NK-92 (cell line): ENCODE measurements around the gene BRWD1.

Experiments used
- DNase-seq: peaks from one replicate; lab custom pipeline; 2025; ENCODE audit not compliant: unreplicated experiment; lab: John Stamatoyannopoulos, UW

Gene BRWD1

DNA sequence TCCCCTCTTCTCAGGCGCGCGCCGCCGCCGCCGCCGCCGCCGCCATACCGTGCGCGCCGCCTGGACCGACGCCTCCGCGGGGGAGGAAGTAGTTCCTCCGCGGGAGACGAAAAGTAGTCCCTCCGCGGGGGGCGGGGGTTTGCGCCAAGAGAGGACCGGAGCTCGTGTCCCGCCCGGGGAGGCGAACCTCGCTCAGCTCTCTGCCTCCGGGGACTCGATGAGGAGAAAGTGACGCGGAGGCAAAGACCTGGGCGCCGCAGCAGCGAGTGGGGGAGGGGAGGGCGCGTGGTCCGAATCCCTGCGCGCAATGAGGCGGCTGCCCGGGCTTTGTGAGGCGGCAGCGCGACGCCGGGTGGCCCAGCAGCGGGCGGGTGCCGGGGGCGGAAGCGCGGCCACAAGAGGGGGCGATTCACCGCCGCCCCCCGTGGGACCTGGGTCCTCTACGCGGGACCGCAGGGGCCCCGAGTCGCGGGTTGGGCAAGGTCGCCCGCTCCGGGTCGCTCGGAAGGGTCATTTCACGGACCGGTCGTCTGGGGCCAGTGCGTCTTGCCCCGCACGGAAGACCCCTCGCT is at the start of gene BRWD1:
Gene BRWD1 (minus strand): TSS at position 62 of the 572 bp plus-strand sequence. CDS start 141 bp downstream, outside the sequence.
- no peak for DNase-seq

DNA sequence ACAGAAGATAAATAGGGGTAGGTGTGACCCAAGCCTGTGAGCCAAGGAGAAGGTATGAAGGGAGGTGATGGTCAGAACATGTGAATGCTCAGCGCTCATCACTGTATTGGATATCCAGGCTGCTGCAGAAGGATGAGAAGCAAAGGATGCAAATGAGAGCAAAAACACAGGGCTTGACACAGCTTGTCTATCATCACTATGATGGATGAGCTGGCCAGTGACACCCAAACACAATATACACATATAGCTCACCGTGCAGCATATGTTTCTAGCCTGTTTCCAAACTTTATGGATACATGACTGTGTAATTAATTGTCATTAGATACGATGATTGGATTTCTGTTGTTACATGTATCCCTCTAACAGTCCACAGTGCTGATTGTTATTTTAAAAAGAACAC is 49.3 kb upstream of the BRWD1 start:
- DNase-seq, result no peak

DNA sequence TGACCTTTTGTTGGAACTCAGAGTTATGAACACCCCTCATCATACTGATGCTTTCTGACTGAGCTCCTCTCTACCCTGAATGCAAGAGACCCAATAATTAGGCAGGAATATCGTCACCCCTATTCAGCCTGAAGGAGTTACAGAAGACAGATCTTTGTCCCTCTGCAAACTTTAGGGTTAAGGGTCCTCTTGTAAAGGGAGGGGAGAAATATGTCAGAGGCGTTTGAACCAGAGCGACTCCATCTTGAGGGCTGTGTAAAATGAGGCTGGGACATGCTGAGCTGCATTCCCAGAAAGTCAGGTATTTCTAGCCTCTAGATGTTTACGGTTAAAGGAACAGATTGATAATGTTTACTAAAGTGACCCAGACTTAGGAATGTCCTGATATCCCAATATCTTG is 46.0 kb upstream of the BRWD1 start:
- no peak for DNase-seq

DNA sequence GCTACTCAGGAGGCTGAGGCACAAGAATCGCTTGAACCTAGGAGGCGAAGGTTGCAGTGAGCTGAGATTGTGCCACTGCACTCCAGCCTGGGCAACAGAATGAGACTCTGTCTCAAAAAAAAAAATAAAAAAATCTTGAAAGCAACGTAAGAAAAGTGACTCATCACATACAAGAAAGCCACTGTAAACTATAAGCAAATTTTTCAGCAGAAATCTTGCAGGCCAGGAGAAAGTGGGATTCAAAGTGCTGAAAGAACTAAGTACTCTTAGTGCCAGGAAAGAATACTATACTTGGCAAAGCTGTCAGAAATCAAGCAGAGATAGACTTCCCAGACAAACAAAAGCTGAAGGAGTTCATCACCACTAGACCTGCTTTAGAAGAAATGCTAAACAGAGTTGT is 39.9 kb upstream of the BRWD1 start:
- no peak for DNase-seq

DNA sequence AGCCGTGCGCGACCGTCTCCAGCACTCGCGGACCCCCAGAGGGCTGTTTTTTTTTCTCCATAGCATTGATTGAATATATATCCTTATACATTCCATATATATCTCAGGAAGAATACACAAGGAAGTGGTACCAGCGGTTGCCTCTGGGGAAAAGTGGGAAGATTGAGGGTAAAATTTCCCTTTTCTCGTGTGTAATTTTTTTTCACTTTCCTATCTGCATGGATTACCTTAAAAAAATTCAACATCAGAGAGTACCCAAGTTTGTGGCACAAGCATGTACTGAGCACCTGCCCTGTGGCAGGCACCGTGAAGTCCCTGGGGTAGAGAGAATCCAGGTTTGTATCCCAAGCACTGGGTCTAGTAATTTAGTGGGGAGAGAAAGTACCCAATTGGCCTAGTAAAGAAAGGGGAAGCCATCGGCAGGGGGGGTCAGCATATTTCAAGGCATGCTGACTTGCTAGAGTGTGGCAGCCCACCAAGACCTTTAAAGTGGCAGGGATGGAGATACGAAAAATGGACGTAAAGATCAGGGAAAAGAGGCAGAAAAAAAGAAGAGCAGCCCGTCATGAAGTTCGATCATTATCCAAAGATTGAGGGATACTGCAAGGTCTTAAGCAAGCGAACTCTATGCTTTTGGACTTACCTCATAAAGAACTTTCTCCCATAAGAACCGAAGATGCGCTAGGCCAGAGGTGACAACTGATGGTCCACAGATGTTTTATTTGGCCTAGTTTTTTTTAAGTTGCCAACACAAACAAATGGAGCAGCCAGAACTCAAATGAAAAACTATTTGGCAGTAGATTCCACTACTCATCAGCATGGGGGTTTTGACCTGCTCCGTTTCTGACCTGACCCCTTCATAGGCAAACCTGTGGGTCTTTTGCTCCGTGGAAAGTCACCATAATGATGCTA is 36.9 kb upstream of the BRWD1 start:
- DNase-seq, result no peak

DNA sequence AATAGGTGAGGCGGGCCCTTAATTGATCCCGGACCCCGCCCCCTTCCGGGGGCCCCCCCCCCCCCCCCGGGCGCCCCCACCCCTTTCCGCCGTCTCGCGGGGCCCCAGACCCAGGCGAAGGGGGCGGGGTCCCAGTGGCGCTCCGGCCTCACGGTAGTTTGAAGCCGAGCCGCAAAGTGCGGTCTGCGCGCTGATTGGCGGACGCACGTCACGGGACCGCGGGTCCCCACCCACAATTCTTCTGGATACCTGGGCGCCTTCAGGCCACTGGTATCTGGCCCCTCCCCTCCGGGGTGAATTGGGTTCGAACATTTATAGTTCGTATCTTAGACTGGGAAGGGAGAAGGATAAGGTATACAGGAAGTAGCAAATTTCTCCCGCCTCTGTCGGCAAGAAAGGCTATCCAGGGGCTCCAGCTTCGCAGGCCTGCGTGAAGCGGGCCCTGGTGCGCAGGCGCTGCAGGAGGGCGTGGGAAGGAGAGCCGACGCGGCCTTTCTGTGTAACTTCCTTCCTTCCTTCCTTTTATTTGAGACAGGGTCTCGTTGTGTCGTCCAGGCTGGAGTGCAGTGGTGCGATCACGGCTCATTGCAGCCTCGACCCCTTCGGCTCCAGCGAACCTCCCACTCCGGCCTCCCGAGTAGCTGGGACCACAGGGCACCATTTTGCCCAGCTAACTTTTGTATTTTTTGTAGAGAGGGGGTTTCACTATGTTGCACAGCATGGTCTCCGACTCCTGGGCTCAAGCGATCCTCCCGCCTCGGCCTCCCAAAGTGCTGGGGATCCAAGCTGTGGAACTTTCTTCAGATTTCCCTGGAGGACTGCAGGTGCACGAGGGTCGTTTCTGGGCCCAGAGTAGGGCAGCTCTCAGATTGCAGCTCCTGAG is 36.0 kb upstream of the BRWD1 start:
- DNase-seq, result peak; percentile 60

DNA sequence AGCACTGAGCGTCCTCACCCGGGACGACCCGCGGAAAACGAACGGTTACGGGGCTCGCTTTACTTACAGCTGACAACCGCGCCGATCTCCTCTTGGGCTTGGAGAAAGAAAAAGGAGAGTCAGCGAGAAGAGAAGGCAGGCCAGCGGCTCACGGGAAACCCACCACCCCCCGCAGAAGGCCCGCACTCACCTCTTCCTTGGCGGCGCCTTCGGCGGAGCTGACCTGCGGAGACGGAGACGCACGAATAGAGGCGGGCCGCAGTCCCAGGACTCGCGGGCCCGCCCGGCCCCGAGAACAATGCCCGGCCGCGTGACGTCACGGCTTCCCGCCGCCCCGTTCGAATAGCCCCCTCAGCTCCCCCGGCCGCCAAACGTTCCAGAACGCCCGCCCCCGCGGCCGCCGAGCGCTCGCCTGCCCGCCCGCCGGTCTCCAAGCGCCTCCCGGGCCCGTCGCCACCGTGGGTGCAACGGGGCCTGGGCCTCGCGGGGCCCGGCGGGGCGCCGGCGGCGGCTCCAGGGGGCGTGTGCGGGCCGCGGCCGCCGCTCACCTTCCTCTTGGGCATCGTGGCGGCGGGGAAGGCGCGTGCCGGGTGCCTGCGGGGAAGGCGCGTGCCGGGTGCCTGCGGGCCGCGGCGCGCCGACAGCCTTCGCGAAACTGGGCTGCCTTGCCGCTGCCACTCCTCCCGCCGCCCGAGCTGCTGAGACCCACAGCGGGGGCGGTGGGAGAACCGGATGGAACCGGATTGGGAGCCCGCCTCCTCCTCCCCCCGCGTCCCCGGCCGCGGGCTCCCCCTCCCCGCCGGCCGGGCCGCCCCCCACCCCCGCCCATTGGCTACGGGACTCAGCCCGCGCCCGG is 35.2 kb upstream of the BRWD1 start, which contains the start of gene HMGN1:
Gene HMGN1 (minus strand): TSS at position 734 of the 856 bp plus-strand sequence. CDS start 171 bp downstream, at position 563.
- DNase-seq, result peak; percentile 60

DNA sequence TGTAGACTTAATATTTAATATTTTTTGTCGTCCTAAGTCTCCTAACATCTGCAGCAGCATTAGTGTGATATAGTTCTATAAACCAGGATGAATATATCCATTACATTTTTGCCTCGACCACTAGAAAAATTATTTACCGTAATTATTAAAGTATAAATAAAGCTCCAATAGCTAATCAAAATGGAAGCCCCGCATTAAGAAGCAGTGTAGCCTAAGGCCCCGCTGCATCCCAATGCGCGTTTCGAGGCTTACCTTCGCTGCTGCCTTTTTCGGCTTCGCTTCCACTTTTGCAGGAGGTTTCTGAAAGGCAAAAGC is 34.6 kb upstream of the BRWD1 start:
- DNase-seq, result no peak

DNA sequence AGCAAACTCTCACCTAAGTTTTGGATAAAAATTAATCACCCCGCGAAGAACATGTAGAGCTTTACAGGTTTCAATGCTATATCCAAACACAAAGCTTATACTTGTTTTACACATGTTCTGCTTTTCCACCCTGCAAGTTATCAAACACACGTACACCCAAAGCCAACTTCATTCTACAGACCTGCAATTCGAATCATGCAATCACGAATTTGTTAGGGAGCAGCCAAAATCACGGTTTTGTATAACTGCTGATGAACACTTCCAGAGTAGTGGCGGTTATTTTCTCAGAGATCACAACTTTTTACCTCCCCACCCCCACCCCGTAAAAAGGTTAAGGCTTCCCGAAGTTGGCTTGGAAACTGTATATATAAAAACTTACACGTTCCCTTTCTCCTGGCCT is 34.1 kb upstream of the BRWD1 start:
- DNase-seq, result no peak

DNA sequence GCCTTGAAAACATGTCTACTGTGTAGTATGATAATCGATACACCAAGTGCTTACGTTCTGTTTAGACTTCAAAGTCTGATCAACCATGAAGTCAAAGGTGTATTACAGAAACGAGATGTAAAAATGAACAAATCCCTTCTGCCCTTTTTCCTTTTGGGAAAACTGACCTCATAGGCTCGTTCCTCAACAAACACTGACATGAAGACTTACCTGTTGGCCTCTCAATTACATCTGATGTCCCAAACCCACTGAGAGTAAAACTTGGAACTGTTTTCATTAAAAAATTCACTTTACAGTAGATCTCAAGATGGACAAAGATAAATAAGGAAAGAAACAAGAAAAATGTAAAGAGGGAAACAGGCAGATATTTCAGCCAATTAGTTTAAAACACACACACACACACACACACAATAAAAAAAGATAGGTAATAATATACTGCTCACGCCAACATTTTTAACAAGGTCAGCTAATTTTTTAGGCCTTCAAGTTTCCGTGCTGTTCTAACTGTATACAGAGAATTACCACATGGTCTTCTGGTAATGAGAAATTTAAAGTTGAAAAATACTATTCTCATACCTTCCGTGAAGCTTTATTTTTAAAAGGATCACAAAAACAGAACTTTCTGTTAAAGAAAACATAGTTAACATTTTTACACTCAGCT is 33.4 kb upstream of the BRWD1 start:
- DNase-seq, result no peak

DNA sequence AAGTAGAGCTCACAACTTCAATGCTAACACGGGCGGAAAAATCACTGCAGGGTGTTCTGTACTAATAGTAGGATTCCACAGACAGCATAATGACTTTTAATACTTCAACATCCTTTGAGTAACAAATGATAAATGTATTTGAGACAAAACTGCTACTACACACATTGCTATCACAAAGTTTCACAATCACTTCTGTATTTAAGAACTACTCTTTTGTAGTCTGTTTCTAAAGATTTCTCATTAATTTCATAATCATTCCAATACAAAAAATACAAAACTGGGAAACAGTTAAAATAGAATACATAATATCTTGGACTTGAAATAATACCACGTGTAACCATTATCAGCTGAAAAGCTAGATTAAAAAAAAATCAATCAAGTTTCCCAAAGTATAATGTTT is 32.8 kb upstream of the BRWD1 start:
- DNase-seq, result no peak

DNA sequence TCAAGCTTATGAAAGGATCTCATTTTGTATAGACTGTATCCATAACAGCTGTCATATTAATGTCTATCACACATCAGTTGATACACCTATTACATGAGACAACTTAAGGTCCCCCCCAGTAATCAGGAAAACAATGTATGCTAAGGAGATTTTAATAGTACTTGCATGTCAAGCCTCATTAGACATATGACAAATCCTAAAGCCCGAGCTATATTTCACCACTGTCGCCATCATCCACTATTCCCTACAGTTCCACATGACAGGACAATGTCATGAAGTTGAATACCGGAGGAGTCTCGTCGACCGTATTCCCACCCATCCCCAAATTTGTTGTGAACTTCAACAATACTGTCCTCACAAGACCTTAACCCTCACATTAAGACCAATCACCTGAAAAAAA is 32.0 kb upstream of the BRWD1 start:
- no peak for DNase-seq

DNA sequence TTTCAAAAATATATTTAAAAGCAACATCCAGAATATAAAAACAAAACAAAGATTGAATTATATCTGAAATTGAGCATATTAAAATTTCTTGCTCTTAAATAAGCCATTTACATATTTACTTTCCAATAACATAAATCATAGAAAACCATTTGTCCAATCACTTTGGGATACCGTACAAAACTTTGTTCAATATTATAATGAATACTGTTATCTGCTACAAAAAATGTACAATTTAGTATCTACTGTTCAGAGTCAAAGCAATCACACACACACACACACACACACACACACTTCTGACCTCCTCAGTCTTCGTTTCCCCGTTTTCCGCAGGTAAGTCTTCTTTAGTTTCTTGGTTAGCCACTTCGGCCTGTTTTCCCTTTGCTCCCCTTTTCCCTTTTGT is 31.4 kb upstream of the BRWD1 start:
- no peak for DNase-seq

DNA sequence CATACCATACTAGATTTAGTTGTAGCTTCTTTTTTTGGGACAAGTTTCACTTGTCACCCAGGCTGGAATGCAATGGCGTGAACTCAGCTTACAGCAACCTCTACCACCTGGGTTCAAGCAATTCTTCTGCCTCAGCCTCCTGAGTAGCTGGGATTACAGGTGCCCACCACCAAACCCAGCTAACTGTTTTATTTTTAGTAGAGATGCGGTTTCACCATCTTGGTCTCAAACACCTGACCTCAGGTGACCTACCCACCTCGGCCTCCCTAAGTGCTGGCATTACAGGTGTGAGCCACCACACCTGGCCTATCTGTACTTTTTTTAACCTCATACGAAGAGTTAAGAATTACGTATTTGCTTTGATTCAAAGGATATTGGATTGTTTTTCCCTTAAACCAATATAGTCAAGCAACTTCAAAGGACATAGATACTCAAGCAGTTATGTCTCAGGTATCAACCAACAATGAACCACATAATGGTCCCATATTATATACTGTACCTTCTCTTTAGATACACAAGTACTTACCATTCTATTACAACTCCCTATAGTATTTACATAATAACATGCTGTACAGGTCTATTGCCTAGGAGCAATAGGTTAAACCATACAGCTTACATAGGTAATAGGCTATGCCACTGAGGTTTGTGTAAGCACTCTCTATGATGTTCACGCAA is 28.0 kb upstream of the BRWD1 start:
- no peak for DNase-seq

DNA sequence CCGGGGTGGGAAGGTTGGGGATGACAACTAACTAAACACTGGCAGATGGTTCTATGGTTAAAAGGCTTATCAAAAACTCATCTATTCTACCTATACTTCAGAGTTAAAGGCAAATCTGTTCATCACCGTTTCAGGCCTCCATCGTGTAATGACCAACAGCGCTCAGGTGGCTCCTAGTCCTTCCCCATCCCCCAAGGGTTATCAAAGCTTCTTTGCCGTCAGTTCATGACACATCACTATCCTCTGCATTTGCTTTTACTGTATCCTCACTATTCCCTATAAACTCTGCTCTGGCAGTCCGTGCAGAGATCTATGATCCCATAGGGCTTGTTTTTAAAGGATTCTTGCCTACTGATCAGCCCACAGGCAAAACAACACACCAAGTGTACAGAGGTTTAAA is 27.3 kb upstream of the BRWD1 start:
- no peak for DNase-seq

DNA sequence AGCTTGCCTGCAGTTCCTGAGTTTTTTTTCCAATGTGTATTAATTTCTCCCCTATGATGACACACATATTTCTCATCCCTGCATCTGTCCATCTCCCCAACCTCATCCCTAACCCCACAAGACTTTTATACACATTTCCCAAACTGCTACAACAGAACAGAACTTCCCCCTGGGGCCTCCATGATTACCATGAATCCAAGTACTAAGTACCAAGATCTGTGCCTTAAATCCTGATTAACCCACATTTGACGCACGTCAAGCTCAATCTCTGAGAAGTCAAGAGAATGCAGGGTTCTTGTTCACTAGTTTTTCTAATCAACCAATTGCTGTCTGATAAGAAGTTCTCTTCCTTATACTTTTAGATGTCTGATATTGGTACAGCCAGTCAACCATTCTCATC is 25.8 kb upstream of the BRWD1 start:
- DNase-seq, result no peak

DNA sequence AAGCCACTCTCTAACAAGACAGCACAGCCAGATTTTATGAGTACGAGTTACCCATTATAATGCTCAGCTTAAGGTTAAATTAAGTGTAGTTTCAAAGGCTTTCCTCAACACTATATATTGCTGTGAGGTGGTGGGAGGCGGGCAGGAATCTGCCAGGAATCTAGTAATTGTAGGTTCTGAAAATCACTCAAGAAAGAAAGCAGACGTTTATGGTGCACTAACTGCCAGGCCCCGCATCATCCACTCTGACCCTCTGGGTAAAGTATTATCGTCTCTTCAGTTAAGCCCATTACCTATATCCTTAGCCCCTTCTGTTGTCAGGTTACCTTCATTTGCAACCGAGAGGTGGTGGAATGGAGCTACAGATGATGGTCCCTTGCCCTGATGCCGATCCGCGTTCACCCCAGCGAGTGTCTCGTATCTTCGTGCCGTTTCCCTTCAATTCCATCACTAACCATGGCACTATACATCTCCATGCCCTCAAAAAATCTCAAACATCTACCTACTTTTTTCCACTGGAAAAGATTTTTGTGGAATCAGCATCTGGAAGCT is 23.1 kb upstream of the BRWD1 start:
- DNase-seq, result no peak

DNA sequence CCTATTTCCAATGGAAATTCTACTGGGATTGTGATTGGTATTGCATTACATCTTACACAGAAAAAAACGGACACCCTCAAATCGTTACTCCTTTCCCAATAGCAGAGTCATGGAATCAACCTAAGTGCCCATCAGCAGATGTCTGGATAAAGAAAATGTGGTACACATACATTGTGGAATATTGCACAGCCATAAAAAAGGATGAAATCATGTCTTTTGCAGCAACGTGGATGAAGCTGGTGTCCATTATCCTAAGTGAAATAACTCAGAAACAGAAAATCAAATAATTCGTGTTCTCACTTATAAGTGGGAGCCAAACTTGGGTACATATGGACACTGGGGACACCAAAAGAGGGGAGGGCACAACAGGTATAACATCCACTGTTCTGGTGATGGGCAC is 21.2 kb upstream of the BRWD1 start:
- no peak for DNase-seq

DNA sequence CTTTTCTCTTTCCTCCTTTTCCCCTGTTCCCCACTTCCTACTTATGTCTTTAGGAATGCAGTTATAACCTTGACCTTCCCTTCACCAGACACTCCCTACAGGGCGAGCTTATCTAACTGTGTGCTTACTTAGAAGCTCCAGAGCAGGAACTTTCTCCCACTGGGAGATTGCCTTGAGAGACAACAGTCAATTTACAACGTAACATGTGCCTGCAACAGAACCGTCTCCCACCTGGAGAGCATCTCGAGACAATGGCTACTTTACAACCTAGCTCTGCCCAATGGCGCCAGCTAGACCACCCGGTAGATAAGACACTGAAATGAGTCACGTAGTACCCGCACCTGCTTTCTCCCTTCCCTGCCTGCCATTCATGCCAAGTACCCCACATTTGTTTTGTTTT is 18.7 kb upstream of the BRWD1 start:
- no peak for DNase-seq
